K562 (cell line): ENCODE data around the gene RALGPS1. TPM values are rescaled to one million over a fixed set of nuclear protein-coding genes. Genes with fewer than 3 reads are reported as not detected.

Experiments
- ATAC-seq: fragments of 200-7000 bp; cut with Tn5 transposase; 3 replicates; pipeline ENCODE4 v1.9.1; 2020; ENCODE audit warnings: moderate library complexity
- BruUV-seq: library from RNA; stranded (reverse); fragments of 400-500 nt; replicated peaks from 2 replicates; lab custom pipeline; 2021; lab: Mats Ljungman, UMichigan
- CTCF ChIA-PET: fragments of 300-600 bp; formaldehyde crosslinking; extraction: SDS; loops from one replicate; lab custom pipeline; 2021; ENCODE audit warnings: low intra/inter-chr PET ratio; lab: Yijun Ruan, JAX
- POLR2A ChIA-PET: fragments of 300-600, 350-650 bp; sonication (Branson Sonifier 250); formaldehyde crosslinking; extraction: SDS; loops from one replicate; lab custom pipeline; 2021; ENCODE audit warnings: antibody characterized with exemption, inconsistent platforms; lab: Yijun Ruan, JAX
- DNase-seq, 4 experiments: peaks; one replicate each; pipeline versions ENCODE4 v3.0.0 to v3.0.0-alpha.2; 2011 to 2018; ENCODE audit warnings: low spot score in 3 of 4, mixed read lengths in 3 of 4; ENCODE audit errors: extremely low read depth in 1 of 4
- FAIRE-seq: peaks from 2 replicates; lab custom pipeline; 2011; peaks lifted over from hg19 to GRCh38; lab: Jason Lieb, UNC
- H2AFZ ChIP-seq: 2 replicates; pipeline ENCODE4 v1.6.0; 2011; ENCODE audit warnings: low read depth, low read length, control low read depth, inconsistent platforms
- H3K27ac ChIP-seq: fragments of 200-600 bp; 3 replicates; pipeline ENCODE4 v1.8.0; 2011; ENCODE audit warnings: low read depth, mild to moderate bottlenecking, control low read depth, inconsistent platforms, low read length, moderate library complexity, mixed read lengths; ENCODE audit errors: extremely low read depth
- H3K27me3 ChIP-seq, 2 experiments: fragments of 300-600 bp in 1 of 2; 2 replicates in 1 of 2; 3 replicates in 1 of 2; pipeline versions ENCODE4 v1.6.0 to v1.8.0; 2011; ENCODE audit warnings: inconsistent platforms in 2 of 2, low read length in 2 of 2, mild to moderate bottlenecking in 1 of 2, mixed read lengths in 1 of 2, moderate library complexity in 1 of 2; ENCODE audit not compliant: control insufficient read depth in 2 of 2, insufficient read depth in 2 of 2
- H3K36me3 ChIP-seq: fragments of 300-600 bp; 3 replicates; pipeline ENCODE4 v1.8.0; 2011; ENCODE audit warnings: mild to moderate bottlenecking, low read length, inconsistent platforms; ENCODE audit not compliant: control insufficient read depth, insufficient read depth
- H3K4me1 ChIP-seq, 2 experiments: fragments of 200-600 bp in 1 of 2; replicated peaks in 1 of 2; 2 replicates in 1 of 2; 3 replicates in 1 of 2; pipeline versions ENCODE4 v1.5.1 to v1.8.0; 2011; ENCODE audit warnings: inconsistent platforms in 2 of 2, low read length in 2 of 2, mild to moderate bottlenecking in 1 of 2, mixed read lengths in 1 of 2, moderate library complexity in 1 of 2; ENCODE audit not compliant: control insufficient read depth in 2 of 2, insufficient read depth in 2 of 2
- H3K4me2 ChIP-seq: 2 replicates; pipeline ENCODE4 v1.6.1; 2011; ENCODE audit warnings: low read length, control low read depth, inconsistent platforms, mixed read lengths; ENCODE audit not compliant: insufficient read depth
- H3K4me3 ChIP-seq: fragments of 200-600 bp; sonication (generic), shearing (Covaris generic); 2 replicates; pipeline ENCODE4 v1.5.1; 2016; ENCODE audit warnings: control low read depth, inconsistent platforms
- H3K79me2 ChIP-seq: fragments of 200-600 bp; 3 replicates; pipeline ENCODE4 v1.8.0; 2011; ENCODE audit warnings: low read length, inconsistent platforms; ENCODE audit not compliant: control insufficient read depth, insufficient read depth
- H3K9ac ChIP-seq, 2 experiments: 2 replicates each; pipeline versions ENCODE4 v1.6.0 to v1.6.1; 2011; ENCODE audit warnings: low read depth in 2 of 2, low read length in 2 of 2, control low read depth in 1 of 2, inconsistent platforms in 1 of 2, mild to moderate bottlenecking in 1 of 2, mixed read lengths in 1 of 2; ENCODE audit not compliant: insufficient read depth in 1 of 2
- H3K9me1 ChIP-seq: one replicate; pipeline ENCODE4 v1.6.0; 2011; ENCODE audit warnings: inconsistent platforms, mild to moderate bottlenecking, low read length, moderate library complexity; ENCODE audit not compliant: control insufficient read depth, insufficient read depth
- H3K9me3 ChIP-seq: replicated peaks from 2 replicates; pipeline ENCODE4 v1.5.1; 2011; ENCODE audit warnings: low read depth, low read length, inconsistent platforms; ENCODE audit not compliant: control insufficient read depth, insufficient read depth
- H4K20me1 ChIP-seq: replicated peaks from 2 replicates; pipeline ENCODE4 v1.6.1; 2011; ENCODE audit warnings: low read length, inconsistent platforms, mixed read lengths; ENCODE audit not compliant: control insufficient read depth, insufficient read depth
- ARID3B ChIP-seq: fragments of 250-450 bp; sonication (Bioruptor Pico); IDR thresholded peaks from 2 replicates; pipeline ENCODE4 v1.4.0; 2020; ENCODE audit warnings: borderline replicate concordance
- ATF3 ChIP-seq, 2 experiments: fragments of 450-650 bp in 1 of 2; sonication (generic) in 1 of 2; formaldehyde crosslinking in 1 of 2; IDR thresholded peaks in 1 of 2; conservative IDR thresholded peaks in 1 of 2; 2 replicates each; pipeline versions ENCODE4 v1.6.1 to v1.8.1; 2016 to 2023; ENCODE audit warnings: mild to moderate bottlenecking in 2 of 2, moderate library complexity in 2 of 2, inconsistent platforms in 1 of 2, missing genetic modification reagents in 1 of 2
- CEBPG ChIP-seq, 3 experiments: fragments of 200-800 bp in 1 of 3; sonication (Bioruptor generic) in 1 of 3; sonication (generic) in 1 of 3; formaldehyde crosslinking in 1 of 3; IDR thresholded peaks in 2 of 3; conservative IDR thresholded peaks in 1 of 3; 2 replicates each; pipeline versions ENCODE4 v1.6.1 to v1.8.0; 2016 to 2022; ENCODE audit warnings: missing compliant biosample characterization in 2 of 3, missing genetic modification characterization in 2 of 3, mild to moderate bottlenecking in 1 of 3, missing genetic modification reagents in 1 of 3
- CREB5 ChIP-seq: fragments of 250-450 bp; sonication (Bioruptor Pico); IDR thresholded peaks from 2 replicates; pipeline ENCODE4 v1.5.0; 2020; ENCODE audit warnings: mild to moderate bottlenecking
- FOXK2 ChIP-seq, 2 experiments: fragments of 450-650 bp; IDR thresholded peaks in 1 of 2; conservative IDR thresholded peaks in 1 of 2; 2 replicates each; pipeline ENCODE4 v1.6.1; 2016; ENCODE audit warnings: low read depth in 2 of 2, mild to moderate bottlenecking in 1 of 2
- HCFC1 ChIP-seq: IDR thresholded peaks from 2 replicates; pipeline ENCODE4 v1.6.1; 2012; ENCODE audit warnings: low read depth, low read length, improper control_type of control experiment
- HMG20B ChIP-seq: fragments of 250-450 bp; sonication (Bioruptor Pico); IDR thresholded peaks from 2 replicates; pipeline ENCODE4 v1.5.0; 2021; ENCODE audit warnings: mild to moderate bottlenecking
- RBM34 ChIP-seq: fragments of 200-400 bp; formaldehyde crosslinking; IDR thresholded peaks from 2 replicates; pipeline ENCODE4 v1.6.1; 2018; ENCODE audit warnings: low read length, borderline replicate concordance; ENCODE audit not compliant: insufficient read depth
- SIX5 ChIP-seq, 2 experiments: IDR thresholded peaks; 2 replicates each; pipeline ENCODE4 v1.6.1; 2011; ENCODE audit warnings: low read length in 2 of 2, borderline replicate concordance in 1 of 2, low read depth in 1 of 2, mild to moderate bottlenecking in 1 of 2, moderate library complexity in 1 of 2; ENCODE audit not compliant: insufficient read depth in 1 of 2
- SREBF1 ChIP-seq: fragments of 150-350 bp; IDR thresholded peaks from 2 replicates; pipeline ENCODE4 v1.6.1; 2014; ENCODE audit warnings: antibody characterized with exemption, low read depth, low read length, borderline replicate concordance
- TCF7 ChIP-seq: sonication (generic); IDR thresholded peaks from 2 replicates; pipeline ENCODE4 v1.6.1; 2016; ENCODE audit warnings: antibody characterized with exemption, borderline replicate concordance
- XRCC4 ChIP-seq: IDR thresholded peaks from one replicate; pipeline ENCODE4 v1.6.1; 2011; ENCODE audit not compliant: insufficient read depth, insufficient read length; ENCODE audit errors: extremely low read depth
- ZKSCAN1 ChIP-seq: fragments of 150-350 bp; IDR thresholded peaks from 2 replicates; pipeline ENCODE4 v1.6.1; 2016; ENCODE audit warnings: low read depth, low read length
- ZNF384 ChIP-seq: IDR thresholded peaks from 2 replicates; pipeline ENCODE4 v1.6.1; 2012; ENCODE audit warnings: low read depth, low read length, improper control_type of control experiment
- ZNF57 ChIP-seq: fragments of 450-650 bp; formaldehyde crosslinking; IDR thresholded peaks from 2 replicates; pipeline ENCODE4 v1.4.0; 2020; ENCODE audit warnings: mild to moderate bottlenecking, moderate library complexity
- WGBS: fragments of 100-300 bp; shearing (Covaris generic); methylation state at CpG from one replicate; pipeline ENCODE4 v1.1.6; 2016; ENCODE audit warnings: low coverage, mixed read lengths; ENCODE audit not compliant: insufficient coverage; ENCODE audit errors: missing lambda C conversion rate; 5-methylcytosine and 5-hydroxymethylcytosine counted together
- in situ Hi-C: fragments of 300-500 bp; cut with MboI; formaldehyde crosslinking; loops from 4 replicates; pipeline ENCODE4 v1.15.0; 2018; ENCODE audit warnings: inconsistent platforms, mixed read lengths
- intact Hi-C: fragments of 100-400 bp; cut with micrococcal nuclease; formaldehyde crosslinking; loops from 2 replicates; pipeline ENCODE4 v1.14.2; 2022
- polyA plus RNA-seq, 8 experiments: library from polyadenylated mRNA; depleted of rRNA in 4 of 8; stranded (reverse) in 5 of 8; unstranded in 3 of 8; fragments of >200 nt; fragmentation: Nextera tagmentation in 2 of 8; fragmentation: Illumina TruSeq in 1 of 8; extraction: Ambion mirVana in 2 of 8; extraction: Trizol in 1 of 8; gene quantifications; 2 replicates each; pipeline versions ENCODE4 v1.2.1 to v1.2.3, GENCODE V29; 2011 to 2014; ENCODE audit warnings: inconsistent platforms in 1 of 8, missing spikeins in 1 of 8
- total RNA-seq, 7 experiments: library from RNA; depleted of rRNA in 6 of 7; stranded (reverse); fragments of >200 nt in 6 of 7; fragmentation: Illumina TruSeq in 2 of 7; extraction: Trizol in 2 of 7; gene quantifications; 2 replicates each; pipeline versions ENCODE4 v1.2.1 to v1.2.3, GENCODE V29; 2011 to 2021; ENCODE audit warnings: low replicate concordance in 1 of 7

Gene RALGPS1
- total and polyA plus RNA-seq, 9 of the 15 experiments (the other 6 are each of a cell fraction or from before 2014, with no cell fraction given) = 0.04 to 2.6 (median 1.5) TPM

GRCh38 chr9:127224178-127224882, 309.7 kb downstream of the RALGPS1 start:
- in situ Hi-C loops = no loop called here
- ChIA-PET CTCF (no interaction called here), POLR2A (interaction anchor here (0.5 to 2.0 kb wide), 8 partner anchors 9 to 1778 kb away, joined by 3 to 11 read pairs (median 4); partner anchors contain the start of genes LRSAM1 and RPL12)
- no peaks in the 10 kb centered on the region for H3K36me3 ChIP-seq
- peak overlapping the region; percentile 97 for H2AFZ ChIP-seq
- H3K4me2 ChIP-seq = peak overlapping the region; percentile 90
- peak overlapping the region; percentile 57 for H3K4me3 ChIP-seq
- peak overlapping the region; percentile 59 to 90; a peak in 3 of 4 replicates for H3K9ac ChIP-seq
- WGBS = 2% methylated on average over 39 of the region's 56 CpGs
- H3K4me1 ChIP-seq = peaks cover 5 to 21% of the 10 kb centered on the region in 2 experiments; a peak in 4 of 5 replicates
- DNase-seq (peak; percentile 84 to 98 (median 96)), FAIRE-seq (peak; percentile 71), ATAC-seq (peak; percentile 90)
- H3K27ac ChIP-seq = peak overlapping the region; percentile 64; the same call in 2 of the 3 replicates
- H3K9me3 ChIP-seq = no peaks in the 10 kb centered on the region
- no peaks in the 10 kb centered on the region for H4K20me1 ChIP-seq
- BruUV-seq = no TSS peak
- peaks cover 11 to 45% of the 10 kb centered on the region in 2 experiments; a peak in 4 of 5 replicates for H3K27me3 ChIP-seq
- intact Hi-C loops = loop anchor here (10.0 kb wide), 1 partner anchor 200 kb away; the partner anchor contains the start of gene ZNF79
- no peaks in the 10 kb centered on the region for H3K79me2 ChIP-seq
- H3K9me1 ChIP-seq = peaks cover 4% of the 10 kb centered on the region
- TF ChIP-seq SREBF1 = no peak
- no peak for TF ChIP-seq FOXK2 (conservative IDR thresholded peaks at IDR 0.05 in 1 of 2, IDR thresholded peaks at IDR 0.05 in 1 of 2; ENCODE audit: low read depth in 2 of 2)
- no peak for TF ChIP-seq XRCC4
- no peak for TF ChIP-seq RBM34
- no peak for TF ChIP-seq ZNF57
- TF ChIP-seq ZKSCAN1 = no peak
- TF ChIP-seq SIX5 (IDR thresholded peaks at IDR 0.05; ENCODE audit: borderline replicate concordance in 1 of 2, insufficient read depth in 1 of 2, low read depth in 1 of 2, low read length in 2 of 2) = no peak
- no peak for TF ChIP-seq HCFC1
- TF ChIP-seq ARID3B (CRISPR knock-in tag) = no peak
- TF ChIP-seq TCF7 = no peak
- TF ChIP-seq CREB5 = no peak
- no peak for TF ChIP-seq ATF3 (IDR thresholded peaks at IDR 0.05)
- TF ChIP-seq ATF3 (CRISPR knock-in tag; conservative IDR thresholded peaks at IDR 0.05) = no peak
- no peak for TF ChIP-seq HMG20B
- TF ChIP-seq CEBPG (CRISPR knock-in tag; IDR thresholded peaks at IDR 0.05) = no peak
- TF ChIP-seq CEBPG (tag; conservative IDR thresholded peaks at IDR 0.05 in 1 of 2, IDR thresholded peaks at IDR 0.05 in 1 of 2) = no peak
- no peak for TF ChIP-seq ZNF384
